H9 (cell line): Measurements from ENCODE around the gene ACSS2. TPM values are rescaled to one million over a fixed set of nuclear protein-coding genes. Genes with fewer than 3 reads are reported as not detected.
"Not testable (repeated sequence)": the region's sequence is repeated elsewhere in the genome, so short reads cannot be mapped to it uniquely, and the experiment has no call there.

Source experiments
- DNase-seq: peaks from one replicate; pipeline ENCODE4 v3.0.0-alpha.2; 2017
- H2AFZ ChIP-seq: one replicate; pipeline ENCODE4 v1.6.1; 2013; ENCODE audit warnings: mild to moderate bottlenecking, low read length, control low read depth, moderate library complexity
- H2AK5ac ChIP-seq: 2 replicates; pipeline ENCODE4 v1.6.1; 2013; ENCODE audit warnings: low read length, control low read depth, mixed read lengths; ENCODE audit not compliant: insufficient read length
- H2BK120ac ChIP-seq: one replicate; pipeline ENCODE4 v1.6.1; 2013; ENCODE audit warnings: low read depth, mild to moderate bottlenecking, low read length, control low read depth, inconsistent platforms; ENCODE audit not compliant: poor library complexity, severe bottlenecking
- H2BK12ac ChIP-seq: 2 replicates; pipeline ENCODE4 v1.6.1; 2013; ENCODE audit warnings: low read length, control low read depth, mixed read lengths, low read depth; ENCODE audit not compliant: insufficient read length
- H2BK15ac ChIP-seq: 2 replicates; pipeline ENCODE4 v1.6.1; 2013; ENCODE audit warnings: low read depth, low read length, control low read depth
- H2BK20ac ChIP-seq: one replicate; pipeline ENCODE4 v1.6.1; 2013; ENCODE audit warnings: low read depth, mild to moderate bottlenecking, low read length, control low read depth, inconsistent platforms; ENCODE audit not compliant: poor library complexity, severe bottlenecking
- H2BK5ac ChIP-seq: 2 replicates; pipeline ENCODE4 v1.6.1; 2013; ENCODE audit warnings: low read length, control low read depth, mixed read lengths; ENCODE audit not compliant: insufficient read length
- H3K14ac ChIP-seq: 2 replicates; pipeline ENCODE4 v1.6.1; 2013; ENCODE audit warnings: low read length, control low read depth; ENCODE audit not compliant: insufficient read depth
- H3K18ac ChIP-seq: 2 replicates; pipeline ENCODE4 v1.6.1; 2013; ENCODE audit warnings: low read depth, mild to moderate bottlenecking, mixed read lengths, low read length, control low read depth; ENCODE audit not compliant: insufficient read length
- H3K23ac ChIP-seq: 2 replicates; pipeline ENCODE4 v1.6.1; 2013; ENCODE audit warnings: low read length, control low read depth, mixed read lengths, low read depth; ENCODE audit not compliant: insufficient read length
- H3K23me2 ChIP-seq: 2 replicates; pipeline ENCODE4 v1.6.1; 2013; ENCODE audit warnings: low read depth, mild to moderate bottlenecking, mixed read lengths, low read length, control low read depth; ENCODE audit not compliant: insufficient read length, poor library complexity, severe bottlenecking
- H3K27ac ChIP-seq: 2 replicates; pipeline ENCODE4 v1.5.1; 2013; ENCODE audit warnings: low read length, control low read depth, mixed read lengths, low read depth; ENCODE audit not compliant: insufficient read length
- H3K27me3 ChIP-seq: 2 replicates; pipeline ENCODE4 v1.6.1; 2013; ENCODE audit warnings: low read length, control low read depth, inconsistent platforms; ENCODE audit not compliant: insufficient read depth
- H3K4ac ChIP-seq: 2 replicates; pipeline ENCODE4 v1.6.1; 2013; ENCODE audit warnings: low read depth, mild to moderate bottlenecking, control low read depth, inconsistent platforms, low read length, moderate library complexity
- H3K4me1 ChIP-seq: 2 replicates; pipeline ENCODE4 v1.6.1; 2013; ENCODE audit warnings: low read length, control low read depth, inconsistent platforms; ENCODE audit not compliant: insufficient read depth
- H3K4me2 ChIP-seq: 2 replicates; pipeline ENCODE4 v1.6.1; 2013; ENCODE audit warnings: low read length, control low read depth, mixed read lengths; ENCODE audit not compliant: insufficient read length, insufficient read depth
- H3K56ac ChIP-seq: 2 replicates; pipeline ENCODE4 v1.6.1; 2013; ENCODE audit warnings: low read depth, mild to moderate bottlenecking, mixed read lengths, low read length, control low read depth; ENCODE audit not compliant: insufficient read length
- H3K79me1 ChIP-seq: 2 replicates; pipeline ENCODE4 v1.6.1; 2013; ENCODE audit warnings: low read depth, mild to moderate bottlenecking, moderate library complexity, low read length, control low read depth, inconsistent platforms; ENCODE audit not compliant: insufficient read depth, poor library complexity, severe bottlenecking
- H3K79me2 ChIP-seq: 2 replicates; pipeline ENCODE4 v1.6.1; 2013; ENCODE audit warnings: low read length, control low read depth, inconsistent platforms; ENCODE audit not compliant: insufficient read depth
- H3K9ac ChIP-seq: 2 replicates; pipeline ENCODE4 v1.6.1; 2013; ENCODE audit warnings: low read length, control low read depth, mixed read lengths; ENCODE audit not compliant: insufficient read length; ENCODE audit errors: extremely low read depth
- H3K9me3 ChIP-seq: one replicate; pipeline ENCODE4 v1.6.1; 2013; ENCODE audit warnings: low read depth, low read length, inconsistent platforms; ENCODE audit not compliant: control insufficient read depth
- H3T11ph ChIP-seq: one replicate; pipeline ENCODE4 v1.6.1; 2013; ENCODE audit warnings: mild to moderate bottlenecking, low read length, control low read depth, inconsistent platforms
- H4K20me1 ChIP-seq: one replicate; pipeline ENCODE4 v1.6.1; 2013; ENCODE audit not compliant: control insufficient read depth, insufficient read length, insufficient read depth
- H4K5ac ChIP-seq: 2 replicates; pipeline ENCODE4 v1.6.1; 2013; ENCODE audit warnings: low read depth, mild to moderate bottlenecking, mixed read lengths, low read length, control low read depth; ENCODE audit not compliant: insufficient read length
- H4K8ac ChIP-seq: replicated peaks from 2 replicates; pipeline ENCODE4 v1.6.1; 2013; ENCODE audit warnings: low read length, control low read depth, mixed read lengths, low read depth; ENCODE audit not compliant: insufficient read length
- H4K91ac ChIP-seq: 2 replicates; pipeline ENCODE4 v1.6.1; 2013; ENCODE audit warnings: low read depth, mild to moderate bottlenecking, moderate library complexity, mixed read lengths, low read length, control low read depth; ENCODE audit not compliant: insufficient read length
- H3K27ac Mint-ChIP-seq, 3 experiments: 2 replicates in 2 of 3; 3 replicates in 1 of 3; pipeline ENCODE4 v1.8.0; 2020 to 2021; ENCODE audit warnings: mixed read lengths in 3 of 3, mild to moderate bottlenecking in 1 of 3, moderate library complexity in 1 of 3
- H3K27me3 Mint-ChIP-seq: 2 replicates; pipeline ENCODE4 v1.8.0; 2021; ENCODE audit warnings: low read depth, mild to moderate bottlenecking, moderate library complexity, mixed read lengths
- H3K36me3 Mint-ChIP-seq, 3 experiments: 2 replicates in 2 of 3; 3 replicates in 1 of 3; pipeline ENCODE4 v1.8.0; 2020 to 2021; ENCODE audit warnings: low read depth in 3 of 3, mixed read lengths in 3 of 3; ENCODE audit not compliant: insufficient read depth in 1 of 3
- H3K4me1 Mint-ChIP-seq, 2 experiments: 2 replicates each; pipeline ENCODE4 v1.8.0; 2020; ENCODE audit warnings: mixed read lengths in 2 of 2
- H3K4me3 Mint-ChIP-seq, 2 experiments: 2 replicates in 1 of 2; 3 replicates in 1 of 2; pipeline ENCODE4 v1.8.0; 2020 to 2021; ENCODE audit warnings: mild to moderate bottlenecking in 2 of 2, mixed read lengths in 2 of 2, moderate library complexity in 1 of 2
- H3K9me3 Mint-ChIP-seq, 2 experiments: 2 replicates in 1 of 2; 3 replicates in 1 of 2; pipeline ENCODE4 v1.8.0; 2020; ENCODE audit warnings: mild to moderate bottlenecking in 2 of 2, mixed read lengths in 2 of 2, moderate library complexity in 1 of 2
- CTCF ChIP-seq: fragments of 200-600 bp; sonication (generic); conservative IDR thresholded peaks from 3 replicates; pipeline ENCODE4 v1.8.0; 2021; ENCODE audit warnings: antibody characterized with exemption, mild to moderate bottlenecking
- WGBS: extraction: QIAGEN DNeasy Blood & Tissue Kit; methylation state at CpG from one replicate; pipeline ENCODE4 v1.1.7; 2013; ENCODE audit warnings: missing lambda C conversion rate, low lambda C conversion rate, mixed read lengths; ENCODE audit not compliant: insufficient read length; ENCODE audit errors: extremely low coverage; 5-methylcytosine and 5-hydroxymethylcytosine counted together
- total RNA-seq: library from RNA; stranded (reverse); gene quantifications from 2 replicates; pipeline ENCODE4 v1.2.1, GENCODE V29; 2021

The ACSS2 gene
- total RNA-seq, 1 experiment from 2014 or later, result 15.4 TPM

- Histone ChIP-seq H3K79me1 (no peaks in the 10 kb centered on the region), H3K14ac (no peak overlapping the region), H3K23ac (no peak overlapping the region), H3K4ac (no peak overlapping the region), H4K8ac (no peak overlapping the region), H3K27ac (no peak overlapping the region), H3K4me1 (no peaks in the 10 kb centered on the region), H3K18ac (no peak overlapping the region), H4K20me1 (no peaks in the 10 kb centered on the region), H3K56ac (no peak overlapping the region), H2BK12ac (no peak overlapping the region), H3K23me2 (no peaks in the 10 kb centered on the region), H2BK120ac (no peak overlapping the region), H4K91ac (no peak overlapping the region), H2AK5ac (no peak overlapping the region), H3K4me2 (no peak overlapping the region), H2BK20ac (no peak overlapping the region), H3K9me3 (no peaks in the 10 kb centered on the region), H2AFZ (no peak overlapping the region), H3K9ac (no peak overlapping the region), H3K27me3 (no peaks in the 10 kb centered on the region), H4K5ac (no peak overlapping the region), H2BK15ac (no peak overlapping the region), H3T11ph (no peak overlapping the region), H3K79me2 (no peaks in the 10 kb centered on the region; the same call in 1 of the 2 replicates), H2BK5ac (no peak overlapping the region)
- H3K4me3 Mint-ChIP-seq, result no peak overlapping the region
- TF ChIP-seq CTCF, result no peak
- no peak overlapping the region for H3K27ac Mint-ChIP-seq
- no peaks in the 10 kb centered on the region for H3K27me3 Mint-ChIP-seq
- H3K36me3 Mint-ChIP-seq, result peaks cover 7 to 12% (median 12%) of the 10 kb centered on the region in 3 experiments; a peak in 6 of 7 replicates
- no CpG with 5 or more reads among the region's 1 CpG for WGBS
- peaks cover 4% of the 10 kb centered on the region in 2 experiments; a peak in 2 of 5 replicates for H3K9me3 Mint-ChIP-seq
- no peaks in the 10 kb centered on the region for H3K4me1 Mint-ChIP-seq
- DNase-seq, result no peak
Observed at GRCh38 chr20:34896086-34896621, 19.7 kb downstream of the ACSS2 start.

DNA sequence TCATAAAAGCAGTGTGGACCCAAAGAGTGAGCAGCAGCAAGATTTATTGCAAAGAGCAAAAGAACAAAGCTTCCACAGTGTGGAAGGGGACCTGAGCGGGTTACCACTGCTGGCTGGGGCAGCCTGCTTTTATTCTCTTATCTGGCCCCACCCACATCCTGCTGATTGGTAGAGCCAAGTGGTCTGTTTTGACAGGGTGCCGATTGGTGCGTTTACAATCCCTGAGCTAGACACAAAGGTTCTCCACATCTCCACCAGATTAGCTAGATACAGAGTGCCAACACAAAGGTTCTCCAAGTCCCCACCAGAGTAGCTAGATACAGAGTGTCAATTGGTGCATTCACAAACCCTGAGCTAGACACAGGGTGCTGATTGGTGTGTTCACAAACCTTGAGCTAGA is 21.7 kb downstream of the ACSS2 start:
- not testable (repeated sequence) for H3K9ac ChIP-seq, H3K4me3 Mint-ChIP-seq, H2BK120ac ChIP-seq, H3K9me3 Mint-ChIP-seq, H3K27ac ChIP-seq, H3K4me2 ChIP-seq, H2AK5ac ChIP-seq, H2BK5ac ChIP-seq, H2AFZ ChIP-seq, H3K4me1 Mint-ChIP-seq, DNase-seq, H3K79me1 ChIP-seq, H2BK20ac ChIP-seq, H3T11ph ChIP-seq, H3K27me3 Mint-ChIP-seq, H3K4me1 ChIP-seq, H3K18ac ChIP-seq, H4K91ac ChIP-seq, H4K20me1 ChIP-seq, H2BK12ac ChIP-seq, H3K4ac ChIP-seq, H3K14ac ChIP-seq, H3K56ac ChIP-seq, H3K9me3 ChIP-seq, H3K23me2 ChIP-seq, H3K79me2 ChIP-seq, H4K5ac ChIP-seq, H2BK15ac ChIP-seq, H3K23ac ChIP-seq, H3K27me3 ChIP-seq, H4K8ac ChIP-seq
- Mint-ChIP-seq H3K27ac (0 out of 7 replicates have a peak overlapping the region, but pooled peaks of 1 of the 3 experiments have one; percentile 60), H3K36me3 (peaks cover 7 to 12% (median 12%) of the 10 kb centered on the region in 3 experiments; a peak in 6 of 7 replicates)
- no CpG with 5 or more reads among the region's 3 CpGs for WGBS
